ENCODE results near the gene CIAO2A.

The CIAO2A gene

DNA sequence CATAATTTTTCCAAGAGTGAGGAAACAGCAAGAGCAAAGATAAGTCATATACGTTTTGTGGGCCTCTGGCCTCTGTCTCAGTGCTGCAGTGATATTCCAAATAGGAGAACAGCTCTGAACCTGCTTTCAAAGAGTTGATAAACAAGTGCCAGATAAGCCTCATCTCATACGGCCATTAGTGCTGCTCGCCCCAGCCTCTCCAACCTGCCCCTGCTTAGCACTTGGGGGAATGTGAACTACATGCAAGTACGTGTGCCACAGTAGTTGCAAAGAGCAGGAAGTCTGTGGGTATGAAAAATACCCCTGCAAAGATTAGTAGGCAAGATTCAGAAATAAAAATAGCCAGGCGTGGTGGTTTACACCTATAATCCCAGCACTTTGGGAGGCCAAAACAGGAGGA lies 61.3 kb downstream of the CIAO2A start:
- TF ChIP-seq, protein P1, sequence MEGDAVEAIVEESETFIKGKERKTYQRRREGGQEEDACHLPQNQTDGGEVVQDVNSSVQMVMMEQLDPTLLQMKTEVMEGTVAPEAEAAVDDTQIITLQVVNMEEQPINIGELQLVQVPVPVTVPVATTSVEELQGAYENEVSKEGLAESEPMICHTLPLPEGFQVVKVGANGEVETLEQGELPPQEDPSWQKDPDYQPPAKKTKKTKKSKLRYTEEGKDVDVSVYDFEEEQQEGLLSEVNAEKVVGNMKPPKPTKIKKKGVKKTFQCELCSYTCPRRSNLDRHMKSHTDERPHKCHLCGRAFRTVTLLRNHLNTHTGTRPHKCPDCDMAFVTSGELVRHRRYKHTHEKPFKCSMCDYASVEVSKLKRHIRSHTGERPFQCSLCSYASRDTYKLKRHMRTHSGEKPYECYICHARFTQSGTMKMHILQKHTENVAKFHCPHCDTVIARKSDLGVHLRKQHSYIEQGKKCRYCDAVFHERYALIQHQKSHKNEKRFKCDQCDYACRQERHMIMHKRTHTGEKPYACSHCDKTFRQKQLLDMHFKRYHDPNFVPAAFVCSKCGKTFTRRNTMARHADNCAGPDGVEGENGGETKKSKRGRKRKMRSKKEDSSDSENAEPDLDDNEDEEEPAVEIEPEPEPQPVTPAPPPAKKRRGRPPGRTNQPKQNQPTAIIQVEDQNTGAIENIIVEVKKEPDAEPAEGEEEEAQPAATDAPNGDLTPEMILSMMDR (IDR thresholded peaks at IDR 0.05; ENCODE audit: extremely low read depth, insufficient read depth, missing control alignments) = no peak
- in situ Hi-C loops (cut with MboI; ENCODE audit: low pct_unique_long_range_greater_than_20kb, low sequenced_read_pairs, unreplicated experiment) = no loop called here
- DNase-seq (ENCODE audit: low spot score) = no peak

DNA sequence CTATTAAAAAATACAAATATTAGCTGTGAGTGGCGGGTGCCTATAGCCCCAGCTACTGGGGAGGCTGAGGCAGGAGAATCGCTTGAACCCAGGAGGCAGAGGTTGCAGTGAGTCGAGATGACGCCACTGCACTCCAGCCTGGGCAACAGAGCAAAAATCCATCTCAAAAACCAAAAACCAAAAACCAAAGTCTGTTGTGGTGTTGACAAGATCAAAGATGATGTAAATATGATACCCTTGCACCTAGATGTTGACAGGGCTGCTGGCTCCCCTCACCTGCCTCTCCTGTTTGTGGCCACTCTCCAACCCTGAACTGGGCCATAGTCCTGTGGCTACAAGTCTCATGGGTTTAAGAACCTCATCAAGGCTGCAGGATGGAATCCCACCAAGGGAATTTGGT lies 63.5 kb downstream of the CIAO2A start:
- in situ Hi-C loops (cut with MboI; ENCODE audit: low pct_unique_long_range_greater_than_20kb, low sequenced_read_pairs, unreplicated experiment) = no loop called here
- DNase-seq (ENCODE audit: low spot score) = no peak
- TF ChIP-seq, protein P1 (IDR thresholded peaks at IDR 0.05; ENCODE audit: extremely low read depth, insufficient read depth, missing control alignments) = no peak

DNA sequence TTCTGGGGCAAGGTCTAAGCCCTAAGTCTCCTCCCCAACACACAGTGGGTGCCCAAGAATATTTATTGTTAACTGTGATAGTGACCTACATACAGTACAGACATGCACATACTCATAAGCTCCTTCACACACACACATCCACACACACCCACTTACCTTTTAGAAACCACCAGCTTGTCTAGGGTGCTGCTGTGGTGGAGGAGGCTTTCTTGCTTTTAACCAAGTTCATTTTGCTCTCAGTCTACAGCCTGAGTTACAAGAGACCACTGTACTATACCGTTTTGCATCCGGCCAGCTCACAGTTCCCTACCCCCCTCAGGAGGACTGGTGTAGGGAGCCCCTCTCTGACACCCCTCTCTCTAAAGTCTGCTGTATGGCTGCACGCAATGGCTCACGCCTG lies 64.0 kb downstream of the CIAO2A start:
- in situ Hi-C loops (cut with MboI; ENCODE audit: low pct_unique_long_range_greater_than_20kb, low sequenced_read_pairs, unreplicated experiment) = no loop called here

DNA sequence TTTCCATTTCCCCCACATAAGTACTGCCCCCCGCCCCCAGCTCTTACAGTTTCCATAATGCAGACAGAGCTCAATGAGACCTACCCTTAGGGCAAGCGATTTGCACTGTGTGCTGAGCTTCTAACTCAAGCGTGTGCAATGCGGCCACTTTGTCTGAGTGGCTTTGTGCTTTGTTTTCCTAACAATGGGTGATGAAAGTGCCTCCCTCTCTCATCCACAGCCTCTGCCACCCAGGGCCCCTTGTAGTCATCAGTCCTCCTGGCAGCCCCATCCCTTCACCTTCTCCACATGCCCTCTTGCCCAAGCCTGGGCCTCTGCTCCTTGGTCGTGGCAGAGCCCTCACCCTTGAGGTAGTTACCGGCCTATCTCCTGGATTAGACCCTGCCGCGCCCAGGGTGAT lies 64.5 kb downstream of the CIAO2A start:
- DNase-seq (ENCODE audit: low spot score) = no peak
- TF ChIP-seq, protein P1 (IDR thresholded peaks at IDR 0.05; ENCODE audit: extremely low read depth, insufficient read depth, missing control alignments) = no peak
- in situ Hi-C loops (cut with MboI; ENCODE audit: low pct_unique_long_range_greater_than_20kb, low sequenced_read_pairs, unreplicated experiment) = no loop called here

More for the DNA sequence above, 64.0 kb downstream of the CIAO2A start:
- no peak for DNase-seq (ENCODE audit: low spot score)
- TF ChIP-seq, protein P1 (IDR thresholded peaks at IDR 0.05; ENCODE audit: extremely low read depth, insufficient read depth, missing control alignments) = no peak

DNA sequence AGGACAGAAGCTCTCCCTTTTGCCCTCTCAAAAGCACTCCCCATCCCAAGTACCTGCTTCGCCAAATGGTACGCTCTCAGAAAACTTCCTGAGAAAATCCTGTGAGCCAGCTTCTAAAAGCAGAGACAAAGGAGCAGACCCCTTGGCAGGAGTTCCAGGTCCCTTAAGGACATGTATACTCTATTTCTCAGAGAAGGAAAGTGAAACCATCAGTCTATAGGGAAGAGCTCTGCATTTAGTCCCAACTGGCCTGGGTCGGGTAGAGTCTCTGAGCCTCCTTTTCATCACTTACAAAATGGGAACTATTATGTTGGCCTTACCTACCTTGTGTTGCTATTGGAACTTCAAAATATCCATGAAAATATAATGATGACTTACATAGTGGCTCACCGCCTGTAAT lies 67.0 kb downstream of the CIAO2A start:
- DNase-seq (ENCODE audit: low spot score) = no peak
- in situ Hi-C loops (cut with MboI; ENCODE audit: low pct_unique_long_range_greater_than_20kb, low sequenced_read_pairs, unreplicated experiment) = no loop called here
- TF ChIP-seq, protein P1 (IDR thresholded peaks at IDR 0.05; ENCODE audit: extremely low read depth, insufficient read depth, missing control alignments) = no peak

DNA sequence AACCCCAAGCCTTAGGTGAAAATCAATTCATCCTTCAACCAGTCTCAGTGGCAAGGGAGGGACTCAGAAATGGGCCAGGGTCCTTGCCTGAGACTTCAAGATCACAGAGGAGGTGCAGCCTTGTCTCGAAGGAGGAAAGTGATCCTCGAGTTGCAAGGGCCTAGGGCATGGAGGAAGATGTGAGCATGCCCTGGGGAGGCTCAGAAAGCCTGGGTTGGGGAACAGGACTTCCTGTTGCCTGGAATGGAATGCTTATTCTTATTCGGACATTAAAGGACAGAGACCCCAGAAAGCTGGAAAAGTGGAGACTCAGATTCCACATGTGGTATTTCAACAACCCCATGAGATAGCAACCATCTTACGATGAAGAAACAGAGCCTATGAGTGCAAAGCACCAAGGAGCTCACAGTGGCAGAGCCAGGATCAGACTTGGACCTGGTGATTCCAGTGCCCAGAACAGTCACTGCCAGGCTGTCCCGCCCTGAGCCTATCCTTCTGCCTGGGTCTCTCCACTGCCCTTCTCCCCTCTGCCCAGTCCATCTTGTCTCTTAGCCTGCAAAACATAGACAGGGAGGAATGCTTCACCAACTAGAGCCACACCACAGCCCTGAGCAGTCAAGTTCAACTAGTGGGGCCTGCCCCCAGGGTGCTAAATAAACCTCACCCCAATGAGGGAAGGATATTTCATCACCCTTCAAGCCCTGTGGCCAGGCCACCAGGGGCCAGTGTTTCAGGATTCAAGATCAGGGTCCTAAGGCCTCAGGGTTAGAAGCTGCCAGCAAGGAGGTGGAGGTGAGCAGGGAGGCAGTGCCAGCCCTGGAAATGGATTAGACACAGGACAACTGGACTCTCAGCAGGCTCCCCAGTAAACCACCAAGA lies 69.2 kb downstream of the CIAO2A start:
- TF ChIP-seq, protein P1 (IDR thresholded peaks at IDR 0.05; ENCODE audit: extremely low read depth, insufficient read depth, missing control alignments) = no peak

More for the DNA sequence above, 69.2 kb downstream of the CIAO2A start:
- DNase-seq (ENCODE audit: low spot score) = no peak
- in situ Hi-C loops (cut with MboI; ENCODE audit: low pct_unique_long_range_greater_than_20kb, low sequenced_read_pairs, unreplicated experiment) = loop anchor here (25.0 kb wide), 1 partner anchor 112 kb away; no protein-coding TSS in a partner anchor

Measured in GM13977 (cell line).